T-helper 2 cell treated with Interferon-gamma antibody and Interleukin-4, amounts not matched to agents 5 μg/mL and 100 μg/mL, for 36 hours (primary cell): ENCODE results near the gene RGS8.

Experiments
- DNase-seq: peaks from one replicate; pipeline ENCODE4 v3.0.0; 2021; ENCODE audit warnings: low spot score
- H3K27ac Mint-ChIP-seq: one replicate; pipeline ENCODE4 v1.8.0; 2021; ENCODE audit warnings: mild to moderate bottlenecking, mixed read lengths
- H3K27me3 Mint-ChIP-seq: one replicate; pipeline ENCODE4 v1.8.0; 2021; ENCODE audit warnings: low read depth, mixed read lengths
- H3K36me3 Mint-ChIP-seq: one replicate; pipeline ENCODE4 v1.8.0; 2021; ENCODE audit warnings: low read depth, mixed read lengths
- H3K4me1 Mint-ChIP-seq: one replicate; pipeline ENCODE4 v1.8.0; 2021; ENCODE audit warnings: low read depth, mixed read lengths
- H3K4me3 Mint-ChIP-seq: one replicate; pipeline ENCODE4 v1.8.0; 2022; ENCODE audit warnings: mild to moderate bottlenecking, moderate library complexity, mixed read lengths
- H3K9me3 Mint-ChIP-seq: one replicate; pipeline ENCODE4 v1.8.0; 2021; ENCODE audit warnings: mixed read lengths

The RGS8 gene

DNA sequence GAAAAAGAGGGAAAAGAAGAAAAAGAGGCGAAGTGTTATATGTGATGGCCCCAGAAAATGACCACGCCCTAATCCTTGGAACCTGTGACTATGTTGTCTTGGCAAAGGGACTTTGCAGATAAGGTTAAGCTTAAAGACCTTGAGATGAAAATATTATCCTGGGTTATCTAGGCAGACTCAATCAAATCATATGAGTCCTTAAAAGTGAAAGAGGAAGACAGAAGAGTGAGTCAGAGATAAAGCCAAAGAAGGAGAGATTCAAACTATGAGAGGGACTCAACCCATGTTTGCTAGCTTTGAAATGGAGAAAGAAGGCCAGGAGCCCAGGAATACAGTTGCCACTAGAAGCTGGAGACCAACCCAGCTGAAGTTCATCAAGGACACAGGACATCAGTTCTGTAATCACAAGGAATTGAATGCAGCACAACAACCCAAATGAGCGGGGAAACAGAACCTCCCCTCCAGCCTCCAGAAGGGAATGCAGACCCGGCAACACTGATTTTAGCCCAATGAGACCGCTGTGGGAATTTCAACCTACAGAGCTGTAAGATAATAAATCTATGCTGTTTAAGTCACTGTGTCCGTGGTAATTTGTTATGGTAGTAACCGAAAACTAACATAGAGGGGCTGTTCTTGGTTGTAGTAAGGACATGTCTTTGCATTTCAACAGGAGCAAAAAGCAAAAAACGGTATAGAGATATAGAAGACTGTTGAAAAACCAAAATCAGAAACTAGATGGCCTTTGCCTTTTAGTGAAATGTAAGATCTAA is 4.2 kb upstream of the RGS8 start:
- peaks cover 15% of the 10 kb centered on the region for H3K9me3 Mint-ChIP-seq
- H3K36me3 Mint-ChIP-seq = peaks cover 2% of the 10 kb centered on the region
- H3K27ac Mint-ChIP-seq = no peak overlapping the region
- peaks cover 3% of the 10 kb centered on the region for H3K4me1 Mint-ChIP-seq
- DNase-seq = no peak
- no peak overlapping the region for H3K4me3 Mint-ChIP-seq
- peaks cover 10% of the 10 kb centered on the region for H3K27me3 Mint-ChIP-seq

DNA sequence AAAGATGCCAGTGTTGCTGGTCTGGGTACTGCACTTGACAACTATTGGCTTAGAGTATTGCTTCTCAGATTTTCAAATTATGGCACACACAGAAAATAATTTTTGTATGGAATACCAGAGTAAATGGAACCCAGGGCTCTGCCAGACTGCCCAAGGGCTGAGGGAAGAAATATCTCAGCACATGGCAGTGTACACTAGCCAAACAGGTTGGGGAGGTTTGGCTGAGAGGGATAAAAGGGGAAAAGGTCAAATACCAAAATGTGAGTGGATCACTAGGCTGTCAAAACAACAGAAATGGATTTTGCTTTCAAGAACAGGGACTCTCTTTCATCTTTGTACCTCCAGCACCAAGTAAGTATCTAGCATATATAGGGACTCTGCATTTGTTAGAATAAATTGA is 3.0 kb upstream of the RGS8 start:
- Mint-ChIP-seq H3K9me3 (peaks cover 9% of the 10 kb centered on the region), H3K4me1 (peaks cover 3% of the 10 kb centered on the region), H3K27ac (no peak overlapping the region), H3K27me3 (peaks cover 19% of the 10 kb centered on the region), H3K4me3 (no peak overlapping the region), H3K36me3 (no peaks in the 10 kb centered on the region)
- DNase-seq = no peak

DNA sequence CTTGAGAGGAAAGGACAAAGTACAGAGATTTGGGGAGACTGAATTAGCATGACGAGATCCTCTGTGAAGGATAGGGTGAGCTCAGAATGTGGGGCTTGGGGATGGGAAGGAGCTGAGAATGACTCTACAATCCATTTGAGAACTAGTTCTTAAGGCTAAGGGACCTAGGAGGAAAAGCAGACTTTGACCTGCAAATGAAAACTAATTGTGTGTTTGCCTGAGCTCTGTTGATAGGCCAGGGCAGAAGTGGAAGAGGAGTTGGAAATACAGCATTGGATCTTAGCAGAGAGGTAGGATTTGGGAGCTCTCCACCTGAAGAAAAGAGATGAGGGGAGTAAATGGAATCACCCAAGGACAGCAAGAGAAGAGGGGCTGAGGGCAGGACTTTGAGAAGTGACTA is 2.1 kb upstream of the RGS8 start:
- Mint-ChIP-seq H3K36me3 (no peaks in the 10 kb centered on the region), H3K27me3 (peaks cover 21% of the 10 kb centered on the region), H3K27ac (no peak overlapping the region), H3K9me3 (peaks cover 9% of the 10 kb centered on the region), H3K4me1 (peaks cover 3% of the 10 kb centered on the region), H3K4me3 (no peak overlapping the region)
- no peak for DNase-seq

DNA sequence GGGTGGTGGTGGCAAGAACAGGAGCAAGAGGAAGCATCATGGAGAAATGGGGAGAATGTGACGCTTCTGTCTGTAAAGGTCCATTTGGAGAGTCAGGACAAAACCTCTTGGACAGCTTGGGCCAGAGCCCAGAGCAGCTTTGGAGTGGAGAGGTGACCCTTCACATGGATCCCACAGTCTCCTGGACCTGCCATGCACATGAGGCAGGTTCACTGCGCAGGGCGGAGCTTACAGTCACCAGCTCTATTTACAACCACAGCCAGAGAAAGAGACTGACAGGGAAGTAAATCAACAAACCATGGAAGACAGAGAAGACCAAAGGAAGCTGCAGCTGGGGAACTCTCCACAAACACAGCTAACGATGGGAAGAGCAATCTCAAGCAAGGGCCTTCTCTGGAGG is 828 bp upstream of the RGS8 start:
- DNase-seq = no peak
- Mint-ChIP-seq H3K27me3 (peaks cover 21% of the 10 kb centered on the region), H3K4me3 (no peak overlapping the region), H3K27ac (no peak overlapping the region), H3K4me1 (peaks cover 14% of the 10 kb centered on the region), H3K9me3 (no peaks in the 10 kb centered on the region), H3K36me3 (no peaks in the 10 kb centered on the region)

DNA sequence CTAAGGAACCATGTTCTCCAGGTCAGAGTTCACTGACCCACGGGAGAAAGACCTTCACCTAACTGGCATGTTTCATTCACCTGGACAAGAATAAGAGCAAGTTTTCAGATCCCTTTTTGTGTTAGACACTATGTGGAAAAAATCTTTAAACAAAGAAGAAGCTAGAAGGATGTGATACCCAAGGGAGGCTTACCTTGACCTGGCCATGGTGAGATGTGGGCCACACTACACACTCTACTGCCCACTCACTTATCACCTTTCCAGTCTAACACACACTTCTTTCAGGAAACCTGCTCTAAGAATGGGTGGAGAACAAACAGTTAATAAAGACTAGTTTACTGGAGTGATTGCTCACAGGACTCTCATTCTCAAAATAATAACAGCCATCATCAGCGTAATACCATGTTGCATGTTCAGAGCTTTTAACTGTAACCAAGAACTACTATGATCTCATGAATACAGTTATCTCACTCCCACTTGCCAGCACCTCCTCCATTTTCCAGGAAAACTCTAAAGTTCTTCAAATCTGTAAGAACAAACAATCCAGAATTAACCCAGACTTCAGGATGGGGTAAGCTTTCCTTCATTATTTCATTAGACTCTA is 1.4 kb downstream of the RGS8 start:
- peaks cover 11% of the 10 kb centered on the region for H3K4me1 Mint-ChIP-seq
- no peak for DNase-seq
- H3K27me3 Mint-ChIP-seq = peaks cover 17% of the 10 kb centered on the region
- no peak overlapping the region for H3K4me3 Mint-ChIP-seq
- no peak overlapping the region for H3K27ac Mint-ChIP-seq
- no peaks in the 10 kb centered on the region for H3K9me3 Mint-ChIP-seq
- no peaks in the 10 kb centered on the region for H3K36me3 Mint-ChIP-seq

DNA sequence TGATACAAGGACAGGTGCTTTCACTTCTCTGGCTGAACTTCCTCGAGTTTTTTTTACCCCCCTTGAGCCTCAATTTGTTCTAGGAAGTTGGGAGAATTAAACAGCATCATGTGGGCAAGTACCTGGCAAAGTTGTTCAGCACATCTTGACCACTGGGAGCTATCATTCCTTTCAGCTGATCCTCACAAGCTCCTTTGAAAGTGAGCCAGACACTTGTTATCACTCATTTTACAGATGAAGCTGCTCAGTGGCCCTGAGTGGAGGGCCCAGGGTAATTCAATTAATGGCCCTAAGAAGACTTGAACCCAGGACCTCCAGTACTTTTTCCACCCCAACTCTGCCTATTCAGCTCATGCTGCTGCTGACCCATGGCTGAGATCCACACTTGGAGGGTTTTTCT is 2.0 kb downstream of the RGS8 start:
- no peak overlapping the region for H3K27ac Mint-ChIP-seq
- no peaks in the 10 kb centered on the region for H3K36me3 Mint-ChIP-seq
- H3K9me3 Mint-ChIP-seq = no peaks in the 10 kb centered on the region
- H3K27me3 Mint-ChIP-seq = peaks cover 19% of the 10 kb centered on the region
- peaks cover 12% of the 10 kb centered on the region for H3K4me1 Mint-ChIP-seq
- no peak for DNase-seq
- H3K4me3 Mint-ChIP-seq = no peak overlapping the region

DNA sequence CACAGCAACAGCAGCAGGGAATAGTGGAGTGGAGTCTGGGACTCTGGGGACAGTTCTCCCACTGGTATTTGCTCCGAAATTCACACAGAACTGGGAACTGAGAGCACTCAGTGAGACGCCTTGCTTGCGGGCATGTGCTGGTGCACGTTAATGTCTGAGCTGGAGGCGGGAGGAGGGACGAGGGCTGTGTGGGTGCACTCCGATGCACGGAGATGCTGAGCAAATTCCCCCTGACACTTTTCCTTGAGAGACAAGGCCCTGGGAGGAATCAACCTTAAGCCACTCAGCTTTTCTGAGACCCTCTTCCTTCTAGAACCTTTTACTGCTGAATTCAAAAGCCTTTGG is 2.8 kb downstream of the RGS8 start:
- Mint-ChIP-seq H3K27ac (no peak overlapping the region), H3K27me3 (peaks cover 19% of the 10 kb centered on the region), H3K36me3 (no peaks in the 10 kb centered on the region), H3K9me3 (no peaks in the 10 kb centered on the region), H3K4me3 (no peak overlapping the region), H3K4me1 (peaks cover 12% of the 10 kb centered on the region)
- DNase-seq = no peak

DNA sequence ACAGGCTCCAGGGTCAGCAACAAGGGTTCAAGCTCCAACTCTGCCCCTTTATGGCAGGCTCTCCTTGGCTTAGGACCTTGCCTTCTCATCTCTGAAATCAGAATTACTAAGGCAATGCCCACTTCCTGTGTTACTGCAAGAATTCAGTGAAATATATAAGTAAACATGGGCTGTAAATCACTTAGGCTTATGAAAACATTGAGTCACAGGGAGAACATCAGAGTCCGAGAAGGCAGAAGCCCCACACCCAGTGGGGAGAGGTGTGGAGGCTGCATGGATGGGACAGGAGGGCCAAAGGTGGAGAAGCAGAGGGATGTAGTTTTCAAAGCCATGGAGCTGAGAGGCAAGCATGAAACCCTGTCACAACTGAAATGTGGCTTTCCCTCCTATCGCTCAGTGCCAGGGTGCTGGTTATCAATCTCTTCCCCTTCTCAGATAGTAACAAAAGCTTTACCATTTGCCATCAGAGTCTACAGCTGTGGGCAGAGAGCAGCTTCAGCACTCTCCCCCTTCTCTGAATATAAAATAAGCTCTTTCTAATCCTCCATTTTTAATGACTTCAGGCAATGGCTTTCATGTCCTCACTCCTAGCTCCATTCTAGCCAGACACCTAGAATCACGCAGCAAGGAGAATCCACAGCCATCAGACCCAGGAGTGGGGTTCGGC is 3.4 kb downstream of the RGS8 start:
- peaks cover 12% of the 10 kb centered on the region for H3K4me1 Mint-ChIP-seq
- H3K9me3 Mint-ChIP-seq = no peaks in the 10 kb centered on the region
- DNase-seq = no peak
- H3K4me3 Mint-ChIP-seq = no peak overlapping the region
- H3K27me3 Mint-ChIP-seq = peaks cover 19% of the 10 kb centered on the region
- no peak overlapping the region for H3K27ac Mint-ChIP-seq
- H3K36me3 Mint-ChIP-seq = no peaks in the 10 kb centered on the region

DNA sequence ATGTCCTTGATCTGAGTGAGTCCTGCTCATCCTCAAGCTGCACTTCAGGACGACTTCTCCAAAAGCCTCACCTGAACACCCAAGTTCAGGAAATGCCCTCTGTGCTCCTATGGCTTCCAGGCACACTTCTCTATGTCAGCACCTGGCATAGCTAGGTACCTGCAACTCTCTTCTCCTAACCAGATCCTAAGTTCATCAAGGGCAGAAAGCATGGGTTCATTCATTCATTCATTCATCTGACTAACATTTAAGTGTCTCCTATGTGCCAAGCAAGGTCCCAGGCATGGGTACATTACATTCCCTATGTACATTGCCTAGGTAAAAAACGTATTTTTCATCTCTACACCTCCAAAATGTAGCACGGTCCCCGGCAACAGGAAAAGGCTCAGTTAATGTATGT is 4.0 kb downstream of the RGS8 start:
- Mint-ChIP-seq H3K4me1 (peaks cover 12% of the 10 kb centered on the region), H3K27ac (no peak overlapping the region), H3K27me3 (peaks cover 19% of the 10 kb centered on the region)

DNA sequence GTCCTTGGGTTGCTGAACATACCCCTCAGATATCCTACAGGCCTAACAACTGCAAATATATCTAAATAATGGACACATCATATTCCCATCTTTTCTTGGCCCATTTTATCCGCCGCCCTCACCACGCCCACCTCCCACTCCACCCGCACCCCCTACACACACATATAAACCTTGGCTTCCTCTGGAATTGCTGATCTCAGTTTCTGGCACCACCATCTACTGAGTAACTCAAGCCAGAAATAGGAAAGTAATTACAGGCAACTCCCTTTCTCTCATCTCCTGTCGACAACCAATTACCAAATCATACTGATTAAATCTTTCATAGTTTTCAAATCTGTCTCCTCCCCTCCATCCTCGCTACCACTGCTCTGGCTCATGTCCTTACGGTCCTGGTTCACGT is 4.7 kb downstream of the RGS8 start:
- Mint-ChIP-seq H3K27ac (no peak overlapping the region), H3K9me3 (no peaks in the 10 kb centered on the region), H3K27me3 (peaks cover 25% of the 10 kb centered on the region)

More for the DNA sequence above, 4.0 kb downstream of the RGS8 start:
- Mint-ChIP-seq H3K36me3 (no peaks in the 10 kb centered on the region), H3K9me3 (no peaks in the 10 kb centered on the region), H3K4me3 (no peak overlapping the region)
- no peak for DNase-seq

DNA sequence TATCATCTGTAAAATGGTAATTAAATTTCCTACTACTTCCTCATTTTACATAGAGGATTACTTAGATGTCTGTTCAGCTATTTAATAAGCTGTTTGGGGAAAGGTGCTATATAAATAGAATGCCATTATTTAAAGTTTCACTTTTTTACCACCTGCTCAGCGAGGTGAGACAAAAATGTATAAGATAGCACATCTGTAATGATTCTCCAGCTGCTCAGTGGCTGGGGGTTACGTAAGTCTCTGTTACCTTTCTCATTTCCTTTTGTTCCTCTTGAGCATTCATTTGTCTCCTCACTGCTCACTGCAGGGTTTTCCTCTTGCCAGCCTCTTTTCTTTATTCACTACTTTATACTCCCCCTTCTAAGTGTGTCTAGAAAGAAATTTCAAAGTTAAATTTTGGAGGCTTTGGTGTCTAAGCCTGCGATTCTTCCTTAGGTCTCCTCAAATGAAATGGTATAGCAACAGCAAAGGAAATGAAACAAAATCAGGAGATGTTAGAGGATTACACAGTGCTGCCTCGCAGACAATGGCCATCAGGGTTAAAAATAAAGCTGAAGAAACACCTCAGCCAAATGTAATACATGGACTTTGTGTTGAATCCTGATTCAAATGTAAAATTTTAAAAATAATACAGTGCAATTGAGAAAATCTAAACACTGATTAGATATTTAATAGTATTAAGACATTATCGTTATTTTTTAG is 6.8 kb downstream of the RGS8 start:
- no peak overlapping the region for H3K27ac Mint-ChIP-seq
- peaks cover 12% of the 10 kb centered on the region for H3K4me1 Mint-ChIP-seq
- no peak for DNase-seq
- H3K4me3 Mint-ChIP-seq = no peak overlapping the region
- H3K27me3 Mint-ChIP-seq = peaks cover 17% of the 10 kb centered on the region
- H3K9me3 Mint-ChIP-seq = no peaks in the 10 kb centered on the region
- H3K36me3 Mint-ChIP-seq = no peaks in the 10 kb centered on the region

More for the DNA sequence above, 4.7 kb downstream of the RGS8 start:
- Mint-ChIP-seq H3K36me3 (no peaks in the 10 kb centered on the region), H3K4me3 (no peak overlapping the region), H3K4me1 (peaks cover 12% of the 10 kb centered on the region)
- DNase-seq = no peak

DNA sequence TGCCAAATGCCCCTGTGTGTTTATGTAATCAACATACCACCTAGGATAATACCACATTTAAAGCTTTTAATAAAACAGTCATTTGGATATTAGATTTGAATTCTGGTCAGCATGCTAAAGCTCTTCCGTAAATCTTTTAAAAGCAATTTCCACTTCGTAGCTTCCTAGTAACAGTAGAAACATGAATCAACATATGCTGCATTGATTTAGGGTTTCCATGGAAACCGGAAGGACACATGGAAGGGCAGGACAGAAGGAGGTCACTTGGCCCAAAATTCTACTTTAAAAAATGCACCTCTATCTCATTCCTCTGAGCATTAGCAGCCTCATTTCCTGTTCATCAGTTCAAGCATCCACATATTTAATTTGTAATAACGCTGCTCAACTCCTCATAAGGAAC is 8.1 kb downstream of the RGS8 start:
- no peak overlapping the region for H3K27ac Mint-ChIP-seq
- peaks cover 22% of the 10 kb centered on the region for H3K27me3 Mint-ChIP-seq
- no peaks in the 10 kb centered on the region for H3K9me3 Mint-ChIP-seq
- no peak overlapping the region for H3K4me3 Mint-ChIP-seq
- H3K36me3 Mint-ChIP-seq = no peaks in the 10 kb centered on the region
- no peak for DNase-seq
- peaks cover 11% of the 10 kb centered on the region for H3K4me1 Mint-ChIP-seq

DNA sequence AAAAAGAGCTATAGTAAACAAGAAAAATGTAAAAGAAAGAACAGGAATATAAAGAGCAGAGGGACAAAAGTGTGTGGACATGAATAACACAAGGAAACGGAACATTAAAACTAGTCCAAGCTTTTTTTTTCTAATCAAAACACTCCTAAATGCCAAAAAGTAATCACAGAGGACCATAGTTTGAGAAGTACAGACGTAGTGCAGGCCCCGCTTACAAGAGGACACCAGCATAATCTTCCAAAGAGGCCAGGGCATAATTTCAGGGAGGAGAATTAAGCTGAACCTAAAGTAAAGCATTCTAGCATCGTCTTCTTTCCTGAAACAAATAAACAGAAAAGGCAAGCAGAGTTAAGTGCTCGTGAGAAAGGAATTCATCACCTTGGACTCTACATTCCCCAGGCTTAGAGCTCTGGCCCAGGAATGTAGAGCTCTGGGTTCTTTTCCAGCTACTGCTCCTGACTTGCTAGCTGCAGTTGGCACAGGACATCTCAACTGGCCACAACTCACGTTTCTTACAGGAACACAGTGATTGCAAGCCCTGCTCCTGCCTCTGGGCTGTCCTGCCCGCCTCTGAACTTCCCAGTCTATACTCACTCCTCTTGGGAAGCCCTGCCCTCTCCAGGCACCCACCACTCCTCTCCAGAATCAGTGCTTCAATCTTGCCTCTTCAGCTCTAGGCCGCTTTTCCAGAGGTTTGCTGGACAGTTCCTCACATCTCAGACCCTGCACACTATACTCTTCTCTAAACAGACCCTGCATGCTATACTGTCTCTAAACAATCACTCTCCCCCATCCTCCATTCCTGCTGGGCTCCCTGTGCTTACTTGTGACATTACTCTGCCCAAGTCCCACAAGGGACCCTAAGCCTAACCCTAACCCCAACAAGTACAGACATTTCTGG is 9.8 kb downstream of the RGS8 start:
- no peaks in the 10 kb centered on the region for H3K36me3 Mint-ChIP-seq
- H3K27me3 Mint-ChIP-seq = peaks cover 23% of the 10 kb centered on the region
- H3K4me1 Mint-ChIP-seq = peaks cover 1% of the 10 kb centered on the region
- no peaks in the 10 kb centered on the region for H3K9me3 Mint-ChIP-seq
- no peak overlapping the region for H3K4me3 Mint-ChIP-seq
- no peak for DNase-seq
- H3K27ac Mint-ChIP-seq = no peak overlapping the region
